CD4-positive, alpha-beta T cell treated with Interferon gamma for 1 hour (primary cell): ENCODE measurements around the gene AUTS2.

Source experiments
- DNase-seq: peaks from one replicate; pipeline ENCODE4 v3.0.0-alpha.2; 2020

The AUTS2 gene

GRCh38 chr7:69600710-69601519, 2.6 kb downstream of the AUTS2 start:
- no peak for DNase-seq

DNA sequence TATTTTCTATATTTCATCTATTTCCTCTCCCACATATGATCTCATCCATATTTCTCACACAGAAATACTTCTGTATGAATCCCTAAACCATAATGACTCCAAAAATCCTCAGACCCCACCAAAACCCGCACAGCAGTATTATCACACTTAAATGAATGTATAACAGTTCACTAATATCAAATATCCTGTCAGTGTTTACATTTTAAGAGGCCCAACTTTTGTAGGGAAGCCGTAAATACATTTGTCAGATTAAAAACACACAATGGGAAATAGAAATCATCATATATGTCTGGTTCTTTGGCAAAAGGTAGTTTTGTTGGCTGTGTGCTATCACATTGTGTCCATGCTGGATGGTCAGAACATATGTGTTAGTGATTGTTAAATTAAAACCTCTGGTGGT, 4.2 kb downstream of the AUTS2 start:
- DNase-seq = no peak

- DNase-seq = no peak
These were observed 5.1 kb downstream of the AUTS2 start for GRCh38 chr7:69603351-69603750.

DNA sequence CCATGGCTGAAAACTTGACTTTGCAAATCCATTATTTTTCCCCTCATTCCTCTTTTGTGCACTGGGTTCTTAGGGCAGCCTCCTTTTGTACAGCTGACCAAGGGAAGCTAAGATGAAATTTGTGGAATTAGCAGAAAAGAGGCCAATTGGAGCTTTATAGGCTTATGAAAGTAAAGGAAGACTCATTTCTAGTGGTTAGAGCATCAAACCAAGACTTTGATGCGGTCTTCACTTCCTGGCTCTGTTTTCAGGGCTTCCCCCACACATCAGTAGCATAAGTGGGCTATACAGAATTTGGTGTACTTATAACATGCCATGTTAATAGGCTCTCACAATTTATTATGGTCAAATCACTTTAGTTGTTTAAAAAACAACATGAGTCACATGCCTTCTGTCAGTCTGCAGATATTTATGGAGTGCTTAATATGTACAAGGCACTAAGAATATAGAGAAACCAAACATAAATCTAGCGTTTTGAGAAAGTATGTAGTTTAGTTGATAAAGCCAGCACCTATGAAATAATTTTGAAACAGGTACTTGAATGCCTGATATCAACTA, 5.7 kb downstream of the AUTS2 start:
- peak; percentile 11 for DNase-seq

GRCh38 chr7:69605070-69605469, 6.8 kb downstream of the AUTS2 start:
- no peak for DNase-seq

DNA sequence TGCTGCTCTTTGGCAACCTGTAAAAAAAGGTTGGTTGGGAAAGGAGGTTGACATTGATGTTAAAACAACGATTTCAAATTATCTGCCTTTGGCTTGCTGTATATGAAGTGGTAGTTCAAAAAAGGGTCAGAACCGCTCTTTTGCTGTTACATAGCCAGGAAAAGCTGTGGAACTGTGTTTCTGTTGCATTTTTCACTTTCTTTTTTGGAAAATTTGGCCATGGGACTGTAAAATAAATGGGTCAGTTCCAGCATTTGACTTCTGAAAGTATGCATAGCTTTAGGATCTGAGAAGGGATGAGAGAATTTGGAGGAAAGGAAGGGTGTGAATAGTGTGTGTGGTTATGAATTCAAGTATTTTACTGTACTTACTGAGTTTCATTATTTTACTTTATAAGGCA, 7.3 kb downstream of the AUTS2 start:
- no peak for DNase-seq

DNA sequence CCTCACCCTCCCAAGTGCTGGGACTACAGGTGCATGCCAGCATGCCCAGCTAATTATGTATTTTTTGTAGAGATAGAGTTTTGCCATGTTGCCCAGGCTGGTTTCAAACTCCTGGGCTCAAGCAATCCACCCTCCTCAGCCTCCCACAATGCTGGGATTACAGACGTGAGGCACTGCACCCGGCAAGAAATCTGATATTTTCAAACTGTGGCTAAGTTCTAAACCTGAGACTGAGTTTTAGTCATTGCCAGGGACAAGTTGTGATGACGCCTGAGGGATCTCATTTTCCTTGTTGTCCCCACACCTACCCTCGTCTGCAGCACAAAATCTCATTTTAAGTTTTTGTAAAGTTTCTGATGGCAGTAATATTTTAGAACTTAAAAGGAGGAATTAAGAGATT, 9.8 kb downstream of the AUTS2 start:
- no peak for DNase-seq

- DNase-seq = no peak
These were observed 10.6 kb downstream of the AUTS2 start for GRCh38 chr7:69608878-69609277.

GRCh38 chr7:69609541-69610373, 11.5 kb downstream of the AUTS2 start:
- no peak for DNase-seq

- DNase-seq = no peak
These were observed 12.3 kb downstream of the AUTS2 start for GRCh38 chr7:69610374-69611084.

GRCh38 chr7:69612981-69613380, 14.7 kb downstream of the AUTS2 start:
- no peak for DNase-seq

DNA sequence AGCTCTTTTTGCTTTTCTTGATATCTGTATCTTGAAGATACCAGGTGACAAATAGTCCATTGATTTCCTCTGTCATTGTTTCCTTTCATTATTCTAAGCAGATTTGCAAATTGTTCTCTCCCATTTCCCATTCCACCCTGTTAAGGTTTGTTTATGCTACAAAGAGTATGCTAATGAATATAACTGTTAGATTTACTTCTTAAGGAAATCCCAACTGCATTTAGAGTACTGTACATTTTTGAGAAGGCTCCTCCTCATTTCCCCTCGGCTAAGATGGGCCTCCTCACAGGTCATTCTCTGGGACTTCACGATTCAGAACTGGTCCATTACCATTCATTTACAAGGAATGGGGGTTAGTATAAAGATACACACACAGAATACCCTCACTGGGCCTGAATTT, 15.6 kb downstream of the AUTS2 start:
- no peak for DNase-seq

- DNase-seq = no peak
These were observed 17.4 kb downstream of the AUTS2 start for GRCh38 chr7:69615685-69616084.

DNA sequence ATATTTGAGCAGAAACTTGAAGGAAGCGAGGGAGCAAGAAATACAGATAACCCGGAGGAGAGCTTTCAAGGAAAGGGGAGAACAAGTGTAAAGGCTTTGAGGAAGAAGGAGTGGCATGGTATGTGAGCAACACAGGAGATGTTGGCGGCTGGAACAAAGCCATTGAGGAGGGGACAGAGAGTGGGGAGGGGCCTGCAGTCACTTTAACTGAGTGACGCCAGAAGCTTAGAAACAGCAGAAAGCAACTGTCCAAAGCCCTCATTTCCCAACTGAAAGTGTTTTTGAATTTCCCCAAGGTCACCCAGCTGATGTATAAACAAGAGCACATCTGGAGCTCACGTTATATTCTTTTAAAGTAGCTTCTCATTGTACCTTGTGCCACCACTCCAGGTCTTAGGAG, 19.1 kb downstream of the AUTS2 start:
- DNase-seq = no peak

DNA sequence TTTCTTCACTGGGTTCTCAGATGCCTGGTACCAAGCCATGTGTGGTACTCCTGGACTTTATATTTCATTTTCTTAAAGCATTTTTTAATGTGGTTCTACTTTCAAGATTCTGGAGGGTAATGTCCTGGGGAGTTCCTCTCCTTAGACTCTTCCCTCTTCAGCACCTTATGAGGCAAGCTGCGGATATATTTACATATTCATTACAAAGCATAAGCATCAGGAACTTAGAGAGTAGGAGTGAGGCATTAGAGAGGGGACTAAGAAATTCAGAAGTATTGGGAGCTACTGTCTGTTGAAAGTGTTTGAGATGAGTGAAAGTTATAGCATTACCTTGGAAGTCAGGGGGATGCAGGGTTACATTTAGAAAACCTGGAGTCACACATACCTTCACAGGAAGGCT, 20.8 kb downstream of the AUTS2 start:
- no peak for DNase-seq

- DNase-seq = no peak
These were observed 21.4 kb downstream of the AUTS2 start for GRCh38 chr7:69619635-69620034.

DNA sequence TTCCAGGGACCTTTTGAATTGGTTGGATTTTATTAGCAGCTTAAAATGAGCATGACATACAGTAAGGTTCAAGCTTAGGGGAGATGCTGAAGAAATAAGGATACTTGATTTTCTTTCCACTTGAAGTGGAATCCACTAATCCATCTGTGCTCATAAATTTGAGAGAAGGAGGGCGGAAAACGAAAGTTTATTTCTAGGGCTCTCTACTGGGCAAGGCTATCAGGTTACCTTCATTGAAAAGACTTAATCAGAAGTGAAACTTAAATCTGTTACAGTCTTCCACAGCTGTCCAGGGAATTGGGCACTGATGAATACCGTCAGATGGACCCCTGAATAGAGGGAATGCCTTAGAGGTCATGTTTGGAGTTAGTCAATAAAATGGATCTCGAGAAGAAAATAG, 21.8 kb downstream of the AUTS2 start:
- DNase-seq = no peak

GRCh38 chr7:69620650-69621049, 22.4 kb downstream of the AUTS2 start:
- DNase-seq = no peak

DNA sequence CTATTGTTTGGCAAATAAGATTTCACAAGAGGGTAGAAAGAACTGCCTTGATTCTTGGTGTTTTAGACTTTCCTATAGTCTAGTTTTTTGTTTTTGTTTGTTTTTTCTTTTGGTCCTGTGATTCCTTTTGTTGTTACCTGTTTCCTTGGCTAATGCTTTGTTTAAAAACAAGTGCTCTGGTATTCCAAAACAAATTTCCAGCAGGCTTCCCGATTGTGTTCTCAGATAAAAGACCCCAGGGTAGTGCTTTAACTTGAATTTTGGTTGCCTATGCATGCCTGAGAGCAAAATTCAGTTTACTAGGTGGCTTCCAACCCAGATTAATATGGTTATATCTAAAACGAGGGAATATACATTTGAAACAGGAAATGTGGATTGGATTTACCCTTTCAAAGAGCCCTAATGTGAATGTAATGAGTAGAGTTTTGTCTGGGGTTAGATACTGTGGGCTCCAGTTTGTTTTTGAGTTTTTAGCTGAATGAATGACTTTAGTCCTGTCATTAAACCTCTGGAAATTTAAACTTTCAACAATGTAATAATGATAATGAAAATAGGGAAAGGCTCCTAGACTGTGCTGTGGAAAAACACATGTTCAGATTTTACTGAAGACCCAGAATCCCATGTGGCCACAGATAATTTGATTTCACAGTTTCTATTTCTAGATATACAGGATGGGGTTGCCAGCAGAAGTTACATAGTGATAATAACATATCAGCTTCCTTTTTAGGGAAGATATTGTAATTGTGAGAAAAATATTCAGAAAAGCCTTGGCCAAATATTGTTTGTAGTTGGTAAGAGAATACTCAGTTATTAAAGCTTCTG, 23.9 kb downstream of the AUTS2 start:
- DNase-seq = no peak

DNA sequence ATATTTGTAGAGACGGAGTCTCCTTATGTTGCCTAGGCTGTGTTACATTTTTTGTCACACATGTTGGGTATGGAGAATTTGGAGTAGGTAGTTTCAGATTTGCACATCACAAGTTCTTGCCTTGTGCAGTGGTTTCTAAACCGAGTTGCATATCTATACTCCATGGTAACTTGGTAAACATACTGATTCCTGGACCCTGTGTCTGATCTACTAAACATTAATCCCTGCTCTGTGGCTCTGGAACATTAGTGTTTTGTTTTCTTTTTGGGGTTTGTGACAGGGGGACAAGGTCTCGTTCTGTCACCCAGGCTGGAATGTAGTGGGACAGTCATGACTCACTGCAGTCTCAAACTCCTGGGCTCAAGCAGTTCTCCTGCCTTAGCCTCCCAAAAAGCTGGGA, 24.7 kb downstream of the AUTS2 start:
- DNase-seq = no peak

DNA sequence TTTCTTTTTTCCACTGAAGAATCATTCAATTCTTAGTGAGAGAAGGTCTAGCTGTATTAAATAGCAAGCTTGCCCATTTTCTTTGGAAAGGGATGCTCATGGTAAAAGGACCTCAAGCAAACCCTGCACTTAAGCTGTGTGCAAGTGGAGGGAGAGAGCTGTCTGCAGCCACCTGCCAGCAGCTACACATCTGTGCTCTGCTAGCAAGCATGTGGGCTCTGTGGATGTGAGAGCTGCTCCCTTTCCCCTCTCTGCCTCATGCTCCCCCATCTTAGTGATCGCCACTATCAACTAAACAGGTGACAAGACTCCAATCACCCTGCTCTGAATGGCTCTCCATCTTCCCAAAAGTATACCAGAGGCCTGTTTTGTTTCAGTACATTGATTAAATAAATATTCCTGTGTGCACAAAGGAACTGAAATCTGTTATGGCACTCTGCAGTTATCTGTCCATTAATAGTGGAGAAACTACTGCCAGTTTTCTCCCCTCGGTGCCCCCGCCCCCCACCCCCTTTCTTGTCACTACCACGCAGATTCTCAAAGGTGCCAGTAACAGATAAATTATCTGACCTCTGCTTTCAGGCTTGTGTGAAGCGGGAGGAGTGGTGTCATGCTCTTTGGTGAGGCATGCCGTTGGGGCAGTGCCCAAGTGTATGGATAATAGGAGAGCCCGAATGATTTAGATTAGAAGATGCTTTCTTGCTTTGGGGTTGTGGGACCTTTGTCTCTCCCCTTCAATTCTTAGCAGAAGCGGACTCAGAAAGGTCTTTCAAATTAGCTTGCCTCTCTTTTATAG, 26.4 kb downstream of the AUTS2 start:
- no peak for DNase-seq

- no peak for DNase-seq
These were observed 27.0 kb downstream of the AUTS2 start for GRCh38 chr7:69625238-69625637.
